HG03064 (cell line): ENCODE measurements around the gene DLG2.
"Not testable (repeated sequence)": the region's sequence is repeated elsewhere in the genome, so short reads cannot be mapped to it uniquely, and the experiment has no call there.

Source experiments
- ATAC-seq: cut with Tn5 transposase; IDR thresholded peaks from one replicate; pipeline ENCODE4 v1.9.1; 2021; ENCODE audit warnings: low read depth; ENCODE audit not compliant: unreplicated experiment

The DLG2 gene

DNA sequence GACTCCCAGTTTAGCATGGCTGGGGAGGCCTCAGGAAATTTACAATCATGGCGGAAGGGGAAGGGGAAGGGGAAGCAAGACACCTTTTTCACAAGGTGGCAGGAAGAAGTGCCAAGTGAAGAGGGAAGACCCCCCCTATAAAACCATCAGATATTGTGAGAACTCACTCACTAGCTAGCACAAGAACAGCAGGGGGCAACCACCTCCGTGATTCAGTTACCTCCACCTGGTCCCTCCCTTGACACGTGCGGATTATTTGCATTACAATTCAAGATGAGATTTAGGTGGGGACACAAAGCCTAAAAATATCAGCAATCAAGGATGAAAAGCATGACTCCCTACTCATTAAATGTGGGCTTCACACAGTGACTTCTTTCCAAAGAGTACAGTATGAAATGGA lies 2186.0 kb downstream of the DLG2 start:
- no peak for ATAC-seq

DNA sequence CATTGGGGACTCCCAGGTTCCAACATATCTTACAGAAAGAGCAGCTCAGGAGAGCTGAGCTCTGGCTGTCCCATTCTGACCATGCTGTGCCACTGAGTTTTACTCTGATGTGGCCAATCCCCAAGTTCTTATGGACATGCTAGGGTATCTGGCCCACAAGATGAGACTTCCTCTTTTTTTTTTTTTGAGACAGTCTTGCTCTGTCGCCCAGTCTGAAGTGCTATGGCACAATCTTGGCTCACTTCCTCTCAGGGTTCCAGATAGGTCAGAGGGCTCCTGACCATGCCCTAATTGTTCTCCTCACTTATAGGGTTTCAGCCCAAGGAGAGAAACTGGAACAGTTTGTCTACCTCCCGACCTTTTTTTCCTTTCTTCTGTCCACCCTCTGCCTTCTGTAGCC lies 2188.7 kb downstream of the DLG2 start:
- no peak for ATAC-seq

- ATAC-seq = no peak
These were observed 2189.2 kb downstream of the DLG2 start for GRCh38 chr11:83437939-83438338.

DNA sequence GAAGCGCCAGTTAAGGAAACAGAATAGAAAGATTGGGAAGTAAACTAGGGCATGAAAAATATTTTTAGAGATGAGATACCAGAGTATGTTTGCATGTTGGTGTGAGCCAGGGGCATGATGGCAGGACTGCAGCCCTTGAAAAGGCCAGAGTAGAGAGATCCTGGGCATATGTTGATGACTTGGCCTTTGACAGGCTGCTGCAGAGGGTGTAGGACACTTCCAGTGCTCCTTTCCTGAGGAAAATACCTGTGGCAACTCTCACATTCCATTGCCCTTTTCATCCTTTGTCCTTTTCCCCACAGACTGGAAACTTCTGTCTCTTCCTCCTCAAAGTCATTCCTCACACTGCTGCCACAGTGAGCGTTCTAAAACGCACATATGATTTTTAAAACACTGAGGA lies 2190.3 kb downstream of the DLG2 start:
- no peak for ATAC-seq

GRCh38 chr11:83434812-83435211 lies 2192.3 kb downstream of the DLG2 start:
- not testable (repeated sequence) for ATAC-seq

GRCh38 chr11:83427943-83428342 lies 2199.2 kb downstream of the DLG2 start:
- ATAC-seq = no peak

DNA sequence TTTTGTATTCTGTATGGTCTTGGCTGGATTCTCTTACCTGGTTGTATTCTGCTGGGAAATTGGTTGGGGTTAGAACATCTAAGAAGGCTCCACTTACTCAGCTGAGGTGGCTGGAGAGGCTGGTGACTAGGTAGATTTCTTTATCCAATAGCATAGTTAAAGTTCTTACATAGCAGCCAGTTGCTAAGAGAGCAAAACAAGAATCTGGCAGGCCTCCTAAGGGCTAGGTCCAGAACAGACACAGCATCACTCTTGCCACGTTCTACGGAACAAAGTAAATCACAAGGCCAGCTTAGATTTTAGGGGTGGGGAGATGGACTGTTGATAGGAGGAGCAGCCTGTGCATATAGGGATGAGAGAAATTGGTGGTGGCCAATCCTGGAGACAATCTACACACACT lies 2199.6 kb downstream of the DLG2 start:
- ATAC-seq = no peak

DNA sequence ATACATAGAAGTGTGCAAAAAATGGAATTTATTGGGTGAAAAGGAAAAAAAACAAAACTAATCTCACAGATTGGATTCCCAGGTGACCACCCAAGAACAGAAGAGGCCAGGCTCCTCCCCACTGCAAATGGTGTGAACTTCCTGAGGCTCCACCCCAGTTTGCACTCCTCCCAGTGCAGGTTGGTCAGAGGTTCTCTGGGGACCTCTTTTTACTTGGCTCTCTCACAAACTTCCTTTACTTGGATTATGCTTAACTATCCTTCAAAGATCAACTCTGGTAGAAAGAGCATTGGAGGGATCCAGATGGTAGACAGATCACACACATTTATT lies 2202.0 kb downstream of the DLG2 start:
- no peak for ATAC-seq

GRCh38 chr11:83424376-83425136 lies 2202.6 kb downstream of the DLG2 start:
- ATAC-seq = no peak

DNA sequence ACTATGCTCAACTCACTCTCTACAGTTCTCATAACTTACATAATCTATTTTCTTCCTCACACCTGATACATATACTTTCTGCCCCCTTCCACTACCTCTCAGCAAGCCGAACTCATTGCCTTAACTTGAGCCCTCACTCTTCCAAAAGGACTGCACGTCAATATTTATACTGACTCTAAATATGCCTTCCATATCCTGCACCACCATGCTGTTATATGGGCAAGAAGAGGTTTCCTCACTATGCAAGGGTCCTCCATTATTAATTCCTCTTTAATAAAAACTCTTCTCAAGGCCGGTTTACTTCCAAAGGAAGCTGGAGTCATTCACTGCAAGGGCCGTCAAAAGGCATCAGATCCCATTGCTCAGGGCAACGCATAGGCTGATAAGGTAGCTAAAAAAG lies 2204.5 kb downstream of the DLG2 start:
- ATAC-seq = not testable (repeated sequence)

DNA sequence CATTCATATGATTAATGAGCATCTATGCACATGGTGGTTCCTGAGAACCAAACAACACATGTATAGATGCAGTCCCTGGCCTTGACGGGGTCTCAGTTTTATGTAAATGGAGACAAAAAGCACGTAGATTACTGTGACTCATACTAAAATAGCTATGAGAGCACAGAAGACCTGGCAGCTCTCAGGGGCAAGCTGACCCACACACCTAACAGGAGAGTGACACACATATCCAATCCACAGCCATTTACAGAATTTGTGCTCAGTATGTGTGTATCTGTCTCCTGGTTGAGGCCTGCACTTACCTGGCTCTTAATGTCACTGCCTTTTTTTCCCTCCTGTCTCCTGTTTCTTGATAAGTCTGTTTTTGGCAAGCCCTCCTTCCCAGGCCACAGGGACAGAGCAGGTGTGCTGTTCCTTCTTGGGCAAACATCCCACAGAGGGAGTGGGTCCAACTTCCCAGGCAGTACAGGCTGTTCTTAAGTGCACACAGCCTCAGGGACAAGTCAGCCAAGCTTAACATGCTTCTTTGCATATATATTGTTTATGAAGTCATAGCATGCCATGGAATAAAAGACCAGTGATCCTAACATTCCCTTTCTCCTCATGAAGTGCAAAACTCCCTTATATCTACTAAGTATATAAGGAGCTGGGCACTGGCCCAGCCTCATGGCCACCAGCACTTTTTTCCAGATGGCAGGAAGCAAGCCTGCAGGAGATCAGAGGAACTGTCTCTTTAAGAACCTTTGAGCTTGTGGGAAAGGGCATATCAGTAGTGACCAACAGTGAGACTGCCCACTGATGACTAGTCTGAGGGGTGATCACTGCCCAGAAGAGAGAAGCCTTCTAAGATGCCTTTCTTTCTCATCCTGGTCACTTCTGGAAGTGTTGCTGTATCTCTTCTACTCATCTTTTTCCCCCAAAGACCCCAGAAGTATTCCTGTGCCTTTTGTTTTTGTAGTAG lies 2216.3 kb downstream of the DLG2 start:
- no peak for ATAC-seq

DNA sequence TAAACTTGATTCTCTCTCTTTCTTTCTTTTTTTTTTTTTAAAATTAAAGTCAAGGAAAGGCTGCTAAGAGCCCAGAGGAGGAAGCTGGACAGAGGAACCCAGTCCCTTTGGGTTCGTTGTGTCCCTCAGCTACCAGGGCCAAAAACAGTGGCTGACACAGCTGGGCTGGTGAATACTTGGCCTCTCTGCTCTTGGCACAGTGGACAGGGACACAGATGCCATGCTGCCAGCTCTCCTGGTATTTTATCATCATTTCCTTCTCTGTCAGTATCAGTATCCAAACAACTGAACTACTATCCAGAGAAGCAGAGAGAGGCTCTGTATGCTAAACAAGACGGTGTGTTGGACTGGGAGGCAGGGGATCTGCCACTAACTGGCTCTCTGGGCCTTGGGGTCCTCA lies 2217.3 kb downstream of the DLG2 start:
- ATAC-seq = no peak

GRCh38 chr11:83409476-83409875 lies 2217.7 kb downstream of the DLG2 start:
- ATAC-seq = no peak

- ATAC-seq = no peak
These were observed 2218.2 kb downstream of the DLG2 start for GRCh38 chr11:83408946-83409345.
